CD4-positive, alpha-beta T cell treated with Interleukin-4 for 1 hour (primary cell): ENCODE measurements around the gene DIABLO.
"Not testable (repeated sequence)": the region's sequence is repeated elsewhere in the genome, so short reads cannot be mapped to it uniquely, and the experiment has no call there.

ENCODE experiments used
- DNase-seq, 2 donors: peaks; one replicate each; pipeline ENCODE4 v3.0.0-alpha.2; 2020 to 2022

The DIABLO gene

DNA sequence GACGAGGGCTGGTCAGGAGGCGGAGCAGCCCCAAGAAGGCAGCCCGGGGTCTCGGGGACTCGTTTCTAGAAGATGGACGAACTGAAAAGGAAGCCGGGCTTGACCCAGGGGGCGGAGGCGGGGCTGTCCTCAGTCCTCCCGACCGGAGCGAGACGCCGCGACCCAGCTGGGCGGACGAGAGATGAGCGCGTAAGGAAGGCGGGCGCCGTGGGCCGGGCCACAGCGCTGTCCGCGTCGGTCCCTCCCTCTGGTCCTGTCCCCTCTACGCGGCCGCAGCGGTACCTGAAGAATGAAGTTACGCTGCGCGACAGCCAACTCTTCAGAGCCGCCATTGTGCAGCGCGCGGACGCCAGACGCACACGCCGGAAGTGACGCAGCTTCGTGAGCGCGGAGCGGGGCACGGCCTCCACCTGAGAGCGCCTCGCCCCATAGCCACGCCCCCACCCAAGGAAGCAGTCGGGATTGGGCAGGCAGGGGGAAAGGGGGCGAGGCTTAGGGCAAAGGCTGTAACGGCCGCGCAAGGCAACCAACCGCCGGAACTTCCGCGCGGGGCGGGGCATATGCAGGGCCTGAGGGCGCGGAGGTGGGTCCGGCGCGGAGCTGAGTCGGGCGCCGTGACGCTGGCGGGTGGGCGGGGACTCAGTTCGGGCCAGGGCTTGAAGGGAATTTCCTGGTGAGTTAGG, at the start of gene DIABLO:
DIABLO (minus strand) TSS at position 370 of the 683 bp plus-strand sequence; CDS start at position 332, 38 bp downstream.
- peak; percentile 100 for DNase-seq

- no peak for DNase-seq
Observed at GRCh38 chr12:122275459-122275858, 49.6 kb upstream of the DIABLO start.

GRCh38 chr12:122266230-122266901, 40.5 kb upstream of the DIABLO start, which contains the start of gene VPS33A:
Gene VPS33A (minus strand): TSS chr12:122266494. CDS start chr12:122266408, 86 bp downstream.
- DNase-seq = peak; percentile 94 to 95

DNA sequence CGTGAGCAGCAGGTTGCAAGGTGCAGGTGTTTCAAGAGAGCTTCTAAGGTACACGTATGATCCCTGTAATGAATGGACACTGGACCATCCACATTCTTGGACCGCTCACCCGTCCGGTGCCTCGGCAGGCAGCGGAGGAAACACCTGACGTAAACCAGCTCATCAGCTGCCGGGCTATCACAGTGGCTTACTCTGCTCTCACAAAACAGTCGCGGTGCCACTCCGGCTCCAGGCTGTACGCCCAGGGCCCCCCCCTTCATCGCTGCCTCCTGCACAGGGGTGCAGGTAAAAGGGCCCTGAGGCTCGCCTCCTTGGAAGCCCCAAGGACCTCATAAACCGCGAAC, 40.0 kb upstream of the DIABLO start:
- DNase-seq = no peak

DNA sequence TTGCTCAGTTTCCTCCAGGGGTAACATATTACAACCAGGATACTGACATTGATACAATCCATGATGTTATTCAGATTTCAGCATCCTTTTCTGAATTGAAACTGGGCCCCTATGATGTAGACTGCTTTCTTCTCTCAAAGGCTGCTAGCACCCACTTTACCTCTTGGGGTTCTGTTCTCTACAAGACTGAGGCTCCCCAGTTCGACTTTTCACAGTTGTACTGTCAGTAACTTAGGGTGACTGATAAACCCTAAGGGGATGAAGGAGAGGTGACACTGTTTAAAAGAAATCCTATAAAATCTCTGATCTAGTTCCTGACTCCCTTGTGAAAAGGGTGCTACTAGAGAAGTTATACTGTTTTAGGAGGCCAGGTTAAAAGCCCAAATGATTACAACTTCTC, 39.6 kb upstream of the DIABLO start:
- DNase-seq = peak in 1 of 2 donors; percentile 44

GRCh38 chr12:122260735-122261134, 34.9 kb upstream of the DIABLO start:
- not testable (repeated sequence) for DNase-seq

DNA sequence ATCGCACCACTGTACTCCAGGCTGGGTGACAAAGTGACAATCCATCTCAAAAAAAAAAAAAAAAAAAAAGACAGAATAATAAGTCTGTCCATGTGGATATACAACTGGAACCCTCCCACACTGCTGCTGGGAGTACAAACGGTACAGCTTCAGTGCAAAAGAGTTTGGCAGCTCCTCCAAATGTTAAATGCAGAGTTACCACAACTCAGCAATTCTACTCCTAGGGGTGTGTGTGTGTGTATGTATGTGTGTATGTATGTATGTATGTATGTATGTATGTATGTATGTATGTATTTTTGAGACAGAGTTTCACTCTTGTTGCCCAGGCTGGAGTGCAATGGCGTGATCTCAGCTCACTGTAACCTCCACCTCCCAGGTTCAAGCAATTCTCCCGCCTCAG, 33.1 kb upstream of the DIABLO start:
- not testable (repeated sequence) for DNase-seq

GRCh38 chr12:122258462-122258861, 32.6 kb upstream of the DIABLO start:
- DNase-seq = not testable (repeated sequence)

- no peak for DNase-seq
Observed at GRCh38 chr12:122250536-122250935, 24.7 kb upstream of the DIABLO start.

DNA sequence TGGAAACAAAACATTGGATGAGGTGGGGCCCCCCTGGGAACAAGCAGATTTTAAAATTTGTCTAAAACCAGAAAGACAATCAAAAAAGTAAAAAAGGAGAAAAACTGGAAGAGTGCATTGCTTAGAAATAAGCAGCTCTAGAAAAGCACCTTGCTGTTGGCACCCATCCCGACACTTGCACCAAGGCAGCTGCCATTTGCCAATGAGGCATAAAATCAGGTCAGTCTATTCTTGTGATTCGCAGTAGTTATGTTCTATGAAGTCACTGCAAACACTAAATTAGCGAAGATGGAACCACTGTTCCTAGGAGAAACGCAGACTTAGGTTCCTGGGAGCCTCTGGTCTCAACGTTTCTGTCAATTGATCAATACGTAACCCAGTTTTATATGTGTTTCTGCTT, 24.2 kb upstream of the DIABLO start:
- DNase-seq = no peak

DNA sequence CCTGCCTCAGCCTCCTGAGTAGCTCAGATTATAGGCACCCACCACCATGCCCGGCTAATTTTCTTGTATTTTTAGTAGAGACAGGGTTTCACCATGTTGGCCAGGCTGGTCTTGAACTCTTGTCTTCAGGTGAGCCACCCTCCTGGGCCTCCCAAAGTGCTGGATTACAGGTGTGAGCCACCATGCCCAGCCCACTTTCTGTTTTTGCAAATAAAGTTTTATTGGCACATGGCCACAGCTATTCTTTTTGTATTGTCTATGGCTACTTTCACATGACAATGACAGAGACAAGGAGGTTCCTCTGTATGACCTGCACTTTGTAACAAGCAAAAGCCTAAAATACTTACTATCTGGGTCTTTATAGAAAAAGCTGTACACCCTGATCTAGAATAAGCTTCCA, 19.7 kb upstream of the DIABLO start:
- peak in 1 of 2 donors; percentile 15 for DNase-seq

DNA sequence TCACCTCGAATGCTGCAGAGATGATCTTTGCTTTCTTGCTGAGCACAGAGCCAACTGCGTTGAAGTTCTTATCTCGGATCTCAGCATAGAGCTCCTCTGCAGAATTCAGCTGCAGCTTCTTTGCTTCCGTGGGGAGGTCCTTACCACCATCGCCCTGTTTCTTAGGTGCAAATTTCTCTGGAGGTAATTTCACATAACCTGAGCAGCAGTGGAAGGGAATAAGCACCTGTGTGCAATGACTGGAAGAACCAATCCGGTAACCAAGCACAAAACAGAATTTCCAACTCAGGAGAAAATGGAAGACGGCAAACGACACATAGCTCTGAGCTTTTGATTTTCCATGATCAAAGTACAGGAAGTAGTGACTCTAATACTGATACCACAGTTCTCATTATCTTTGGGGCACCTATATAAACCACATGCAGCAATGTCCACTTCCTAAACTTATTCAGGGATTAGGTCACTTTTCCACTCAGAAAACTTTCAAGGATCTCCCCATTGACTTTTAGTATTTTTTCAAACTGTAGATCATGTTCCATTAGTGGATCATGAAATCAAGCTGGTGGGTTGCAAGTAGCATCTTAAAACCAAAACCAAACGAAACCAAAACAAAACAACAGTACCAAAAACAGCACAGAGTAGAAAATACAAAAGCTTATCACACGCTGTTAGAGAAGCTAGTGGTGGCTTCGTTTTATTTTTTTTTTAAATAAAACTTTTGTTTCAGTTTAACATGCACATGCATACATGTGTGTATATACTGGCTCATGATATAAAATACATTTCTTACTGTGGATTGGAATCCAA, 18.9 kb upstream of the DIABLO start:
- DNase-seq = peak in 1 of 2 donors; percentile 65

DNA sequence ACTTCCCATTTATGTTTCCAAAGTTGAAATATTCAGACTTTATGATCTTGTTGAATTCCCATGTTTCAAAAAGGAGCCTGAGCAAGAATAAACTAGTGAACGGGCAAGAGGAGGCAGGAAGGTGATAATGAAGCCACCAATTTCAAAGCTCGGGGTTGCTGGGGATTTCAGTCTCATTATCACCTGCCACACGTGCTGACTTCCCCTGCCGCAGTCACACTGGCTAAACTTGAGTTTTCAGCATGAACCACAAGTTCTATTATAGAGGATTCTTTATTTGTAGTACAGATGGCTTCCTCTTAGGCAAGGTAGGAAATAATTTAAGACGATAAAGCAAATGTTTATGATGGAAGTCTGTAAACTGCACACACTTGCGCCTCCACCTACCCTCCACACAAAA, 18.1 kb upstream of the DIABLO start:
- DNase-seq = peak in 1 of 2 donors; percentile 35

GRCh38 chr12:122238861-122239260, 13.0 kb upstream of the DIABLO start:
- DNase-seq = no peak

- DNase-seq = no peak
Observed at GRCh38 chr12:122235741-122236140, 9.9 kb upstream of the DIABLO start.

DNA sequence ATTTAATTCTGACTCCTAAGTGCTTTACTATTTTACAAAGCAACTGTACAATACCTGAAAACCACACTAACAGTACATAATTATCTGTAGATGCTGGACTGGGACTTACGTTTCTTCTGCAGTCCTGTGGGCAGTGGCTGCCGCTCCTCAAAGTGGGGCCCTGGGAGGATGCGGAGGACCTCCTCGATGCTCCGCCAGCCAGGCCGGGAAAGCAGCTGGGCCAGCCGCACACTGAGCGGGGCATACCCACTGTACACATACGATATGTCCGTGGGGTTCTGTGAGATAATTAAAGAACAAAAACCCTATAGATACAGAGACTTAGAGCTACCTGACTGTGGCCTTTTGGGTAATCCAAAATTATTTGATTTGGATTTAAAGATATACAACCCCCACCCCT, 6.8 kb upstream of the DIABLO start:
- DNase-seq = no peak

- no peak for DNase-seq
Observed at GRCh38 chr12:122230798-122231197, 4.9 kb upstream of the DIABLO start.

DNA sequence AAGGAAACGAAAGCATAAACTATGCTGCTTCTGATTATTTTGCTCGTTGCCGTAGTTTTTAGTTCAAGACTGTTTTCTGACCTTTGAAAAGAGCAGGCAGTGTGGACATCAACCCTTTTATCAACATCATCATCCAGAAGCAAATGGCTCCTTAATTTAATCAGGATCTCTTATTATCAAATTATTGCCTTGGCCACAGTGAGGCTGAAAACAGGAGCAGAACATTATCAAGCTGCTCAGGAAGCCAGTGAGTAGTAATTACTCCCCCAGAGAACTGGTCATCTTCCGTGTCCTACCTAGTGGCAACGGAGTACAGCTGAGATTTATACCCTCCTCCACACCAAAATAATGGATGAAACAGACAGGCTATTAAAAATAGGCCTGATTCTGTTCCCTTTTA, 2.2 kb upstream of the DIABLO start:
- DNase-seq = no peak

DNA sequence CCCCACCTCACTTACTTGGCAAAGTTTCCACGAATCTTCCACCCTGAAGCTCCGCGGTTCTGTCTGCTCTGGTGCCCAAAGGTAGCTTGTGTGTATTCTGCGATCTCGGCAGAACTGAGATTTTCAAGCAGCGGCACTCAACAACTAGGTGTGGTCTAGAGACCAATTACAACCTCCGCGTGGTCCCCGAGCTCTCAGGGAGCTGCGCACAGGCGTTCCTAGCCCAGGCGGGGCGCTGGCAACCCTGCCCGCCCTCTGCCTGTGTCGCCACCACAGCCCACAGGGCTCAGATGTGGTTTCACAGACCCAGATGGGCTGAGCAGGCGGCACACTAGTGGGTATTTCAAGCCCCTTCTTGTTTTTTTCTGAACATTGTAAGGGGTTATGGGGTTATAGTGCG, 1.5 kb upstream of the DIABLO start:
- DNase-seq = peak; percentile 68 to 82

GRCh38 chr12:122226366-122227125, 694 bp upstream of the DIABLO start:
- no peak for DNase-seq

GRCh38 chr12:122216445-122216844, 9.4 kb downstream of the DIABLO start:
- DNase-seq = no peak

- no peak for DNase-seq
Observed at GRCh38 chr12:122215771-122216170, 10.1 kb downstream of the DIABLO start.
